HepG2 (cell line): ENCODE results near the gene LEF1. TPM values are rescaled to one million over a fixed set of nuclear protein-coding genes. Genes with fewer than 3 reads are reported as not detected.

Experiments
- ATAC-seq: fragments of 200-7000 bp; cut with Tn5 transposase; 3 replicates; pipeline ENCODE4 v1.9.1; 2020; ENCODE audit warnings: mild to moderate bottlenecking, moderate library complexity
- BruUV-seq: library from RNA; stranded (reverse); fragments of 400-500 nt; replicated peaks from 2 replicates; lab custom pipeline; 2021; lab: Mats Ljungman, UMichigan
- CTCF ChIA-PET: fragments of 300-600 bp; formaldehyde crosslinking; extraction: SDS; loops from one replicate; lab custom pipeline; 2021; ENCODE audit warnings: low total read pairs, inconsistent platforms, low intra/inter-chr PET ratio; lab: Yijun Ruan, JAX
- POLR2A ChIA-PET: fragments of 350-600 bp; sonication (Branson Sonifier 250); formaldehyde crosslinking; loops from one replicate; lab custom pipeline; 2020; ENCODE audit warnings: antibody characterized with exemption, inconsistent platforms; lab: Yijun Ruan, JAX
- DNase-seq: peaks from one replicate; pipeline ENCODE4 v3.0.0-alpha.2; 2015; ENCODE audit warnings: low spot score
- FAIRE-seq: peaks from 3 replicates; lab custom pipeline; 2011; peaks lifted over from hg19 to GRCh38; lab: Jason Lieb, UNC
- H2AFZ ChIP-seq: one replicate; pipeline ENCODE4 v1.6.1; 2011; ENCODE audit warnings: low read length, inconsistent platforms
- H3K27ac ChIP-seq: fragments of 300-600 bp; 3 replicates; pipeline ENCODE4 v1.8.0; 2011; ENCODE audit warnings: mixed run types, mild to moderate bottlenecking, mixed read lengths, low read length, inconsistent platforms; ENCODE audit not compliant: insufficient read depth; ENCODE audit errors: extremely low read length
- H3K27me3 ChIP-seq, 2 experiments: fragments of 200-600 bp in 1 of 2; 2 replicates in 1 of 2; 3 replicates in 1 of 2; pipeline versions ENCODE4 v1.6.0 to v1.8.0; 2011; ENCODE audit warnings: low read length in 2 of 2, mild to moderate bottlenecking in 2 of 2, moderate library complexity in 2 of 2, inconsistent platforms in 1 of 2; ENCODE audit not compliant: insufficient read depth in 2 of 2, control insufficient read depth in 1 of 2
- H3K36me3 ChIP-seq, 2 experiments: fragments of 200-600 bp in 1 of 2; replicated peaks in 1 of 2; 2 replicates in 1 of 2; 3 replicates in 1 of 2; pipeline versions ENCODE4 v1.5.1 to v1.8.0; 2011; ENCODE audit warnings: low read length in 2 of 2, inconsistent platforms in 1 of 2; ENCODE audit not compliant: insufficient read depth in 2 of 2, control insufficient read depth in 1 of 2
- H3K4me1 ChIP-seq: 2 replicates; pipeline ENCODE4 v1.5.1; 2012; ENCODE audit warnings: low read length, inconsistent platforms; ENCODE audit not compliant: insufficient read depth
- H3K4me2 ChIP-seq: 2 replicates; pipeline ENCODE4 v1.6.0; 2011; ENCODE audit warnings: low read depth, low read length, inconsistent platforms
- H3K4me3 ChIP-seq, 3 experiments: fragments of 200-600 bp in 1 of 3; sonication (generic), shearing (Covaris generic) in 1 of 3; replicated peaks in 1 of 3; 2 replicates each; pipeline ENCODE4 v1.5.1; 2011 to 2016; ENCODE audit warnings: low read length in 3 of 3, inconsistent platforms in 2 of 3, low read depth in 2 of 3, mild to moderate bottlenecking in 2 of 3, control low read depth in 1 of 3, mixed read lengths in 1 of 3; ENCODE audit not compliant: insufficient read depth in 1 of 3
- H3K79me2 ChIP-seq: one replicate; pipeline ENCODE4 v1.6.1; 2011; ENCODE audit warnings: low read length, inconsistent platforms; ENCODE audit not compliant: insufficient read depth
- H3K9ac ChIP-seq: 2 replicates; pipeline ENCODE4 v1.6.0; 2011; ENCODE audit warnings: mild to moderate bottlenecking, low read depth, low read length, inconsistent platforms; ENCODE audit not compliant: insufficient read depth
- H3K9me3 ChIP-seq: 2 replicates; pipeline ENCODE4 v1.5.1; 2012; ENCODE audit warnings: mild to moderate bottlenecking, low read length
- H4K20me1 ChIP-seq: 2 replicates; pipeline ENCODE4 v1.6.0; 2011; ENCODE audit warnings: inconsistent platforms, mild to moderate bottlenecking, low read length, moderate library complexity; ENCODE audit not compliant: insufficient read depth
- CHD4 ChIP-seq: fragments of 200-600 bp; sonication (generic); IDR thresholded peaks from 2 replicates; pipeline ENCODE4 v1.7.0; 2017; ENCODE audit warnings: mild to moderate bottlenecking, low read length, borderline replicate concordance
- GTF2F1 ChIP-seq: fragments of 150-350 bp; IDR thresholded peaks from 2 replicates; pipeline ENCODE4 v1.6.1; 2014; ENCODE audit warnings: low read length
- HDAC1 ChIP-seq: sonication (generic); formaldehyde crosslinking; IDR thresholded peaks from 2 replicates; pipeline ENCODE4 v1.5.1; 2020; ENCODE audit warnings: mild to moderate bottlenecking, missing genetic modification reagents
- HMGA1 ChIP-seq: sonication (generic); formaldehyde crosslinking; conservative IDR thresholded peaks from 2 replicates; pipeline ENCODE4 v1.4.0; 2020; ENCODE audit warnings: missing genetic modification reagents
- MED1 ChIP-seq: sonication (generic); formaldehyde crosslinking; IDR thresholded peaks from 2 replicates; pipeline ENCODE4 v1.4.0; 2020; ENCODE audit warnings: missing genetic modification reagents
- MIER2 ChIP-seq: IDR thresholded peaks from 2 replicates; pipeline ENCODE4 v1.6.1; 2016; ENCODE audit warnings: missing biosample characterization, missing genetic modification reagents
- MTF1 ChIP-seq: sonication (generic); formaldehyde crosslinking; IDR thresholded peaks from 2 replicates; pipeline ENCODE4 v1.5.0; 2020; ENCODE audit warnings: missing genetic modification reagents
- ONECUT2 ChIP-seq: sonication (generic); formaldehyde crosslinking; IDR thresholded peaks from 2 replicates; pipeline ENCODE4 v1.4.0; 2020; ENCODE audit warnings: missing genetic modification reagents
- RAD21 ChIP-seq: fragments of 450-650 bp; formaldehyde crosslinking; IDR thresholded peaks from 2 replicates; pipeline ENCODE4 v1.5.0; 2020; ENCODE audit warnings: mild to moderate bottlenecking
- TFDP2 ChIP-seq: sonication (generic); formaldehyde crosslinking; IDR thresholded peaks from 2 replicates; pipeline ENCODE4 v1.4.0; 2020; ENCODE audit warnings: missing genetic modification reagents
- ZNF230 ChIP-seq: sonication (generic); formaldehyde crosslinking; IDR thresholded peaks from 2 replicates; pipeline ENCODE4 v1.4.0; 2020; ENCODE audit warnings: mild to moderate bottlenecking, missing genetic modification reagents
- ZNF282 ChIP-seq: fragments of 450-650 bp; IDR thresholded peaks from 2 replicates; pipeline ENCODE4 v1.6.1; 2018; ENCODE audit not compliant: partially characterized antibody
- ZNF367 ChIP-seq: sonication (generic); formaldehyde crosslinking; IDR thresholded peaks from 2 replicates; pipeline ENCODE4 v1.4.0; 2020; ENCODE audit warnings: missing genetic modification reagents, borderline replicate concordance
- ZNF761 ChIP-seq: sonication (generic); formaldehyde crosslinking; conservative IDR thresholded peaks from 2 replicates; pipeline ENCODE4 v1.4.0; 2020; ENCODE audit warnings: mild to moderate bottlenecking, missing genetic modification reagents
- WGBS: methylation state at CpG from one replicate; pipeline ENCODE4 v1.1.6; 2017; ENCODE audit warnings: low lambda C conversion rate; 5-methylcytosine and 5-hydroxymethylcytosine counted together
- in situ Hi-C: cut with HindIII; loops from 2 replicates; pipeline ENCODE4 v1.10.0; 2017; ENCODE audit warnings: low pct_unique_long_range_greater_than_20kb; ENCODE audit not compliant: extremely low pct_ligation_motif_present
- intact Hi-C: fragments of 100-400 bp; cut with micrococcal nuclease; formaldehyde crosslinking; loops from one replicate; pipeline ENCODE4 v1.10.0; 2022; ENCODE audit not compliant: unreplicated experiment
- polyA plus RNA-seq, 8 experiments: library from polyadenylated mRNA; depleted of rRNA in 3 of 8; stranded (reverse) in 7 of 8; unstranded in 1 of 8; fragments of >200 nt; fragmentation: Illumina TruSeq in 4 of 8; extraction: Trizol in 4 of 8; gene quantifications; 2 replicates each; pipeline versions ENCODE4 v1.2.1 to v1.2.3, GENCODE V29; 2011 to 2016; ENCODE audit warnings: low read depth in 4 of 8, missing spikeins in 1 of 8, mixed read lengths in 1 of 8; ENCODE audit not compliant: insufficient read depth in 1 of 8
- total RNA-seq, 5 experiments: library from RNA; depleted of rRNA; stranded (reverse); fragments of >200 nt; fragmentation: Illumina TruSeq; extraction: Trizol; gene quantifications; 2 replicates each; pipeline ENCODE4 v1.2.3, GENCODE V29; 2016; ENCODE audit warnings: low read depth in 1 of 5
- TF ChIP-seq, protein P1 (sequence below): sonication (generic); formaldehyde crosslinking; IDR thresholded peaks from 2 replicates; pipeline ENCODE4 v1.9.0; 2022; ENCODE audit warnings: low read depth, missing genetic modification reagents

LEF1 gene
- total and polyA plus RNA-seq, 2 of the 13 experiments (the other 11 are each of a cell fraction or from before 2014, with no cell fraction given): 0.22 to 0.29 TPM

GRCh38 chr4:108087293-108087967 is 81.3 kb downstream of the LEF1 start:
- Histone ChIP-seq H3K4me1 (no peaks in the 10 kb centered on the region), H2AFZ (no peak overlapping the region), H3K9me3 (no peaks in the 10 kb centered on the region), H3K4me2 (no peak overlapping the region), H3K9ac (no peak overlapping the region), H3K4me3 (no peak overlapping the region), H3K27me3 (no peaks in the 10 kb centered on the region), H3K27ac (no peak overlapping the region), H3K36me3 (no peaks in the 10 kb centered on the region), H4K20me1 (no peaks in the 10 kb centered on the region), H3K79me2 (no peaks in the 10 kb centered on the region)
- ChIA-PET POLR2A (no interaction called here), CTCF (no interaction called here)
- 36% methylated on average over 6 of the region's 6 CpGs for WGBS
- intact Hi-C loops: no loop called here
- DNase-seq: no peak
- FAIRE-seq: no peak
- in situ Hi-C loops: no loop called here
- ATAC-seq: no peak
- no TSS peak for BruUV-seq
- no peak for TF ChIP-seq HMGA1
- TF ChIP-seq HDAC1 (CRISPR knock-in tag): no peak
- no peak for TF ChIP-seq MIER2 (CRISPR knock-in tag)
- no peak for TF ChIP-seq ZNF282
- no peak for TF ChIP-seq ZNF230 (CRISPR knock-in tag)
- no peak for TF ChIP-seq ONECUT2 (CRISPR knock-in tag)
- no peak for TF ChIP-seq ZNF367
- TF ChIP-seq ZNF761: no peak
- no peak for TF ChIP-seq MED1 (CRISPR knock-in tag)
- TF ChIP-seq TFDP2 (CRISPR knock-in tag): no peak
- TF ChIP-seq, protein P1, sequence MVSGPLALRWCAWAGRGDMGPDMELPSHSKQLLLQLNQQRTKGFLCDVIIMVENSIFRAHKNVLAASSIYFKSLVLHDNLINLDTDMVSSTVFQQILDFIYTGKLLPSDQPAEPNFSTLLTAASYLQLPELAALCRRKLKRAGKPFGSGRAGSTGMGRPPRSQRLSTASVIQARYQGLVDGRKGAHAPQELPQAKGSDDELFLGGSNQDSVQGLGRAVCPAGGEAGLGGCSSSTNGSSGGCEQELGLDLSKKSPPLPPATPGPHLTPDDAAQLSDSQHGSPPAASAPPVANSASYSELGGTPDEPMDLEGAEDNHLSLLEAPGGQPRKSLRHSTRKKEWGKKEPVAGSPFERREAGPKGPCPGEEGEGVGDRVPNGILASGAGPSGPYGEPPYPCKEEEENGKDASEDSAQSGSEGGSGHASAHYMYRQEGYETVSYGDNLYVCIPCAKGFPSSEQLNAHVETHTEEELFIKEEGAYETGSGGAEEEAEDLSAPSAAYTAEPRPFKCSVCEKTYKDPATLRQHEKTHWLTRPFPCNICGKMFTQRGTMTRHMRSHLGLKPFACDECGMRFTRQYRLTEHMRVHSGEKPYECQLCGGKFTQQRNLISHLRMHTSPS (CRISPR knock-in tag): no peak
- no peak for TF ChIP-seq MTF1 (CRISPR knock-in tag)
- TF ChIP-seq GTF2F1: no peak
- no peak for TF ChIP-seq CHD4
- TF ChIP-seq RAD21: no peak
